Measurements from ENCODE around the gene UAP1L1.

The UAP1L1 gene

DNA sequence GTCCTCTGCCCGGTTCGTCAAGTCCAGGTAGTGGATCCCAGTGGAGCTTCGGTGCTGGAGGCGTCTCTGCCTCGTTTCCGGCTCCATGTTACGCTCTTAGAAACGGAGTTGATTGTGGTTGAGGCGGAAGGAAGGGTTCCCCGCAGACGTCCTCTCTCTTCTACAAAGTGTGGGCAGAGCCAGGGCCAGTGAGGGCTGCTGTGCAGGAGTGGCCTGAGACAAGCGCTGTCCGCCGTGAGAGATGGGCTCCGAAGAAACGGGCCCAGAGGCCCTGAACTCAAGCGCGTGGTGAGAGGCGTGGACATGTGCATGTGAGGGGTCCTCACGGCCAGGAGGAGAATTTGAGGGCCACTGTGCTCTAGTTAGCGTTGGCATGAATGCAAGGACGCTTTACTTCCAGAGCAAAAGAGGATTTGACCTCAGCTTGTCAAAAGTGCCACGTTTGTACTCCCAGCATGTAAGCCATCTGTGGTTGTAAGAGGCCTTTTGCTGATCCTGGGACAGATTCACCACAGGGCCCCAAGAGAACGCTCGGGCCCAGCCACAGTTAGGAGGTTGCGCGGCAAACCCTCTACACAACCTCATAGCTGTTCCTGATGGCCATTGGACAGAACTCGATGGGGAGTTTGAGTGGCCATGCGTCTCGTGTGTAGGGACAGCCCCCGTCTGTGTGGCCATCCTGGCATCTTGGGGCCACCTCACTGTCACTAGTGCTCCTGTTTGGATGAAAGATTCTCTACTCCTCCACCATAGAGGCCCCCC lies 19.6 kb downstream of the UAP1L1 start:
- DNase-seq (ENCODE audit: low read depth, low spot score): no peak

DNA sequence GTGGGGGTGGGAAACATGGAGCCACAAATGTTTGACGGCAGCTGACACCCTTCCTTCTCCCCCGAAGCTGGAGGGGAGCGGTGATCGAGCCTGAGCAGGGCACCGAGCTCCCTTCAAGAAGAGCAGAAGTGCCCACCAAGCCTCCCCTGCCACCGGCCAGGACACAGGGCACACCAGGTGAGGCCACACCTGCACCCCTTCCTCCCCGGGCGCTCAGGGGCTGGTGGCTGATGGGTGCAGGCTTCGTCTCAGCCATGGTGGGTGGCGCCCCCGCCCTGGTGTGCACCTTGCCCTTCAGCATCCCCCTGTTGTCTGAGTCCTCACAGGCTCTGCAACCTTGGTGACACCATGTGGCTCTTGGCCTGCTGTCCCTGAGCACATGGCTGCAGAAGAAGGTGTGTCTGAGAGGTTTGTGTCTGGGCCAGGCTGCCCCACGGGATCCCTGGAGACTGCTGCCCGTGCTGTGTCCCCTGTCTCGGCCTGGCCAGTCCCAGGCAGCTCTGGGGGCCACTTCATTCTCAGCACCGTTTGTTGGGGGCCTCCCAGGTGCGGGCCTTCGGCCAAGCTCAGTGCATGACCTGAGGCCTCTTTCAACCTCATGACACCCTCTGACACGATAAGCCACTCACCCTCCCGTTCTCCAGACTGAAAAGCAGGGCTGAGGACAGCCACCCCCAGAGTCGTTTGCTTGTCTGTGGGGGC lies 20.6 kb downstream of the UAP1L1 start:
- no peak for DNase-seq (ENCODE audit: low read depth, low spot score)

DNA sequence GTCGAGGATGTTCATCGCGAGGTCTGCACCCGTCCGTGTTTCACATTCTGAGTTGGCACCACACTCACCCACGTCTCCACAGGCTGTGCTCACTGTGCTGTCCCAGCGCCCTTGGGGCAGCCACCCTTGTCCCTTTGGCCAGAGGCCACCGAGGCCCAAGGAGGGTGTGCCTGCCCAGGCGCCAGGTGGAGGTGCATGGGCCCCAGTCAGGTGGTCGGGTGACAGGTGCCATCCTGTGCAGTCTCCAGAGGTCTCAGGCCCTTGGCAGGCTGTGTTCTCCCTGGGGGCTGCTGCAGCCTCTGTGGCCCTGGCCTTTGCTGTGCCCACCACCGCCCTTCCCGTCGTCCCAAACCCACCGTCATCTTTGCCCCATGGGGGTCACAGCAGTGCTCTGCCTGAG lies 21.9 kb downstream of the UAP1L1 start:
- DNase-seq (ENCODE audit: low read depth, low spot score): no peak

DNA sequence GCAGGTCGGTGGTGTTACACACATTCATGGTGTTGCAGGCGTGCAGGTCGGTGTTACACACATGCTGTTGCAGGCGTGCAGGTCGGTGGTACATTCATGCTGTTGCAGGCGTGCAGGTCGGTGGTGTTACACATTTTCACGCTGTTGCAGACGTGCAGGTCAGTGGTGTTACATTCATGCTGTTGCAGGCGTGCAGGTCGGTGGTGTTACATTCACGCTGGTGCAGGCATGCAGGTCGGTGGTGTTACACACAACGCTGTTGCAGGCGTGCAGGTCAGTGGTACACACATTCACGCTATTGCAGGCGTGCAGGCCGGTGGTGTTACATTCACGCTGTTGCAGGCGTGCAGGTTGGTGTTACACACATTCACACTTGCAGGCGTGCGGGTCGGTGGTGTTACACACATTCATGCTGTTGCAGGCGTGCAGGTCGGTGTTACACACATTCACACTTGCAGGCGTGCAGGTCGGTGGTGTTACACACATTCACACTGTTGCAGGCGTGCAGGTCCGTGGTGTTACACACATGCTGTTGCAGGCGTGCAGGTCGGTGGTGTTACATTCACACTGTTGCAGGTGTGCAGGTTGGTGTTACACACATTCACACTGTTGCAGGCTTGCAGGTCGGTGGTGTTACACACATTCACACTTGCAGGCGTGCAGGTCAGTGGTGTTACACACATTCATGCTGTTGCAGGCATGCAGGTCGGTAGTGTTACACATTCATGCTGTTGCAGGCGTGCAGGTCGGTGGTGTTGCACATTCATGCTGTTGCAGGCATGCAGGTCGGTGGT lies 26.1 kb downstream of the UAP1L1 start:
- DNase-seq (ENCODE audit: low read depth, low spot score): no peak

DNA sequence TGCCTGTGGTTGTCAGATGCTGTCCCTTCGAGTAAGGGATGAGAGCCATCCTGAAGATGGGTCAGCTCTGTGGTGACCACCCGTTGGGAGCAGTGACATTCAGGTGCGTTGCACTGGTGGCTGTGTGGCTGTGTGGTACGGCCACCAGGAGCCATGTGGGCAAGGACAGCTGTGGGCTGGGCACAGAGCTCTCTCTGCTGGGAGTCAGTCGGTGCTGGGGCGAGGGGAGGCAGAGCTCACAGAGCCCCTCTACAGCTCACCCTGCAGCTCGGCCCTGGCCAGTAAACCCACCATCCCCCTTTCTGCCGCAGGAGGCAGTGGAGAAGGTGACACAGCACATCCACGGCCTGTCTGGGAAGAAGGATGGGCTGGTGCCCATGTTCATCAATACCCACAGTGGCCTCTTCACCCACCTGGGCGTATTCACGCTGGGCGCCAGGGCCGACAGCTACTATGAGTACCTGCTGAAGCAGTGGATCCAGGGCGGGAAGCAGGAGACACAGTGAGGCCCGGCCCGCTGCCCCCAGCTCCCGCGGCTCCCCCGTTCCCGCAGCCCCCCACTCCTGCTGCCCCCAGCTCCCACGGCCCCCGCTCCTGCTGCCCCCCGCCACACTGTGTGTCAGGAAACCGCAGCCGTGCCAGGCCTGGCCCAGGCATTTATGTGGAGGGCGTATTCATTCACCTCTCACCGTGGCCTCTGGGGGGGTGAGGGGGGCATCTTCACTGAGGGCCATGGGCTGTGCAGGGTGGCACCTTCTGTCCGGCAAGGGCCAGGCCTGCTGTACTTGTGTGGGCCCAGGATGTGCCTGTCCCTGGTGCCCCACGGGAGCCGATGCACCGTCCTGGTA lies 28.7 kb downstream of the UAP1L1 start:
- no peak for DNase-seq (ENCODE audit: low read depth, low spot score)

DNA sequence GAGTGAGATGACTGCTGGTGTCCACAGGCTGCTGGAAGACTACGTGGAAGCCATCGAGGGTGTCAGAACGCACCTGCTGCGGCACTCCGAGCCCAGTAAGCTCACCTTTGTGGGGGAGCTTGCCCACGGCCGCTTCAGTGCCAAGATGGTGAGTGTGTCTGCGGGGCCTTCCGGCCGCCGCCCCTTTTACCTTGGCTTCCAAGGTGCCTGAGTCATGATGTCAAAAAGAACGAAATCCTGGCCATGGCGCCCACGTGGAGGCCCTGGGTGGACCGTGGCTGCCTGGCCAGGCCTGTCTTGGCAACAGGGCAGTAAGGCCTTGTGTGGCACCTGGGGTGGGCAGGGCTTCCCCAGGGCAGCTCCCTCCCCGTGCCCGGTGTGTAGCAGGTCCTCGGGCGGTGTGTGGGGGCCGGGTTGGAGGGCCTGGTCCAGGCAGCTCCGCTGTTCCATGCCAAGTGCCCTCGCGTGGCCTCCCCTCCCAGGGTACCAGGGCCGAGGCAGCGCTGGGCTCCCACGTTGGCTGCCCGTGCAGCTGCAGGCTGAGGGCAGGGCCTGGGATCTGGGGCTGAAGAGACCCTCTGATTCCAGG lies 29.4 kb downstream of the UAP1L1 start:
- no peak for DNase-seq (ENCODE audit: low read depth, low spot score)

DNA sequence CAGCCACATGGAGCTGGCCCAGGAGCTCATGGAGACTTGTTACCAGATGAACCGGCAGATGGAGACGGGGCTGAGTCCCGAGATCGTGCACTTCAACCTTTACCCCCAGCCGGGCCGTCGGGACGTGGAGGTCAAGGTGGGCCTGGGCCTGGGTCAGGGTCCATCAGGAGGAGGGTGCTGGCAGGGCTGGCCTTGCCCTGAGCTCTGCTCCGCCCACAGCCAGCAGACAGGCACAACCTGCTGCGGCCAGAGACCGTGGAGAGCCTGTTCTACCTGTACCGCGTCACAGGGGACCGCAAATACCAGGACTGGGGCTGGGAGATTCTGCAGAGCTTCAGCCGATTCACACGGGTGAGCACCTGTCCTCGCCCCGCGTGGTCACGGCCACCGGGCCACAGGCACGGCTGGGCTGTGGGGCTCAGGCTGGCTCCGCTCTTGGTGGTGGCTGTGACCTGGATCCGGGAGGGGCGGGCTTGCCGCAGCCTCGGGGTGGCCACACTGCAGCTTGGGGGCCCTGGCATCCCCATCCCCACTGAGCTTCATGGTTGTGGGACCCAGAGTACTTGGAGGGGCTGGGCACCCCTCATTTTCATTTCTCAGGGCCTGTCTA lies 30.1 kb downstream of the UAP1L1 start:
- DNase-seq (ENCODE audit: low read depth, low spot score): no peak

DNA sequence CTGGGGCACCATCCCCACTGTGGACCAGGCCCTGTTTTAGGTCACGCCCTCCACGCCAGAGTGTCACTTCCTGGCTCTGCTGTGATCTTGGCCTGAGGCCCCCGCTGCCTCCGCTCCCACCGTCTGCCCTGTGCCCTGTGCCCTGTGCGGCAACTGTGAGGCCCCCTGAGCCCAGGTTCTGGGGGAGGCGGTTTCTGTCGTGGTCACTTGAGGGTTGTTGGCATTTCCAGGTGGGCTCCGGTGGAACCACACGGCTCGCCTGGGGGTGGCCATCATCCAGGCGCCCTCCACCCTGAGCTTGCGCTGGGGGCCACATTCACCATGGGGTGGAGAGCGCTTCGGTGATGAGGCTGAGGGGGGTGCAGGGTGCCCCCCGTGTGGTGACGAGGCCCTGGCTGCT lies 30.7 kb downstream of the UAP1L1 start:
- DNase-seq (ENCODE audit: low read depth, low spot score): no peak

DNA sequence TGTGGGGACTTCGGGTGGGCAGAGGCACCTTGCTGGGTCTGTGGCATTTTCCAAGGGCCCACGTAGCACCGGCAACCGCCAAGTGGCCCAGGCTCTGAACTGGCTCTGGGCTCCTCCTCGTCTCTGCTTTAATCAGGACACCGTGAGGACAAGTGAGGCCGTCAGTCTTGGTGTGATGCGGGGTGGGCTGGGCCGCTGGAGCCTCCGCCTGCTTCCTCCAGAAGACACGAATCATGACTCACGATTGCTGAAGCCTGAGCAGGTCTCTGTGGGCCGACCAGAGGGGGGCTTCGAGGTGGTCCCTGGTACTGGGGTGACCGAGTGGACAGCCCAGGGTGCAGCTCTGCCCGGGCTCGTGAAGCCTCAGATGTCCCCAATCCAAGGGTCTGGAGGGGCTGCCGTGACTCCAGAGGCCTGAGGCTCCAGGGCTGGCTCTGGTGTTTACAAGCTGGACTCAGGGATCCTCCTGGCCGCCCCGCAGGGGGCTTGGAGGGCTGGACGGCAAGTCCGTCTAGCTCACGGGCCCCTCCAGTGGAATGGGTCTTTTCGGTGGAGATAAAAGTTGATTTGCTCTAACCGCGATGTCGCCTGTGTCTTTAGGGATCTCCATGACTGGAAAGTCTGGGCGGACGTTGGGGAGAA lies 31.4 kb downstream of the UAP1L1 start:
- DNase-seq (ENCODE audit: low read depth, low spot score): no peak

DNA sequence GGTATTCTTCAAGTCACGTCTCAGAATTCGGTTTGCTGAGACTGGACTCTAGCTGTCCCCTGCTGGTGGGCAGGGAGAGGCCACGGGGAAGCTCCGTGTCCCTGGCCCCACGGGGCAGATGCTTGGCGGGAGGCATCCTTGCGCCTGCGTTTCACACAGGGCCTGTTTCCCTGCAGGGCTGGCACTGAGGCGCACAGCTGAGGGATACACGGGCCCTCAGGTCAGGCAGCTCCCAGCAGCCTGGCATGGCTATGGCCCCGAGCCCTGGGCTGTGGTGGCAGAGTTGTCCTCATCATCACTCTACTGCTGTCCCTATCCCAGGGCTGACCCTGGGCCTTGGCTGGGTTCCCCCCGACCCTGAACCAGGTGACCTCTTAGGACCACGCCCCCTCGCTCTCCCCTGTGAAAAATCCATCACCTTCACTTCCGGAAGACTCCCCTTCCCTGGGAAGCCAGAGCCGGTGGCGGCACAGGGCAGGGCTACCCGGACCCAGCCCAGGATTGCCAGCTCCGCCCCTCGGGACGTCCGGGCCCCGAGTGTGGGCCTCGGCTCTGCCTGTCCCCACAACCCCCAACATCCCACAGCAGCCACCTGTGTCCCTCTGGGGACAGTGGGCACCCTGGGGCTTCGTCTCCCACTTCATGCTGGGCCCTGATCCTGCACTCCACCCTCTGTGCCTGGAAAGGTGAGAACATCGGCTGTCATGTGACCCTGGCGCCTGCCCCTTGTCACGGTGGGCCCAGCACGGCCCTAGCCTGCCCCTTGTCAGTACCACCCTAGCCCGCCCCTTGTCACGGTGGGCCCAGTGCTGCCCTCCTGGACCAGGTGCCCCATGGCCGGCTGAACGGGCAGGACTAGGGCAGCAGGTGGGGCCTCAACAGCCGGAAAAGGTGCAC lies 32.2 kb downstream of the UAP1L1 start:
- DNase-seq (ENCODE audit: low read depth, low spot score): no peak

DNA sequence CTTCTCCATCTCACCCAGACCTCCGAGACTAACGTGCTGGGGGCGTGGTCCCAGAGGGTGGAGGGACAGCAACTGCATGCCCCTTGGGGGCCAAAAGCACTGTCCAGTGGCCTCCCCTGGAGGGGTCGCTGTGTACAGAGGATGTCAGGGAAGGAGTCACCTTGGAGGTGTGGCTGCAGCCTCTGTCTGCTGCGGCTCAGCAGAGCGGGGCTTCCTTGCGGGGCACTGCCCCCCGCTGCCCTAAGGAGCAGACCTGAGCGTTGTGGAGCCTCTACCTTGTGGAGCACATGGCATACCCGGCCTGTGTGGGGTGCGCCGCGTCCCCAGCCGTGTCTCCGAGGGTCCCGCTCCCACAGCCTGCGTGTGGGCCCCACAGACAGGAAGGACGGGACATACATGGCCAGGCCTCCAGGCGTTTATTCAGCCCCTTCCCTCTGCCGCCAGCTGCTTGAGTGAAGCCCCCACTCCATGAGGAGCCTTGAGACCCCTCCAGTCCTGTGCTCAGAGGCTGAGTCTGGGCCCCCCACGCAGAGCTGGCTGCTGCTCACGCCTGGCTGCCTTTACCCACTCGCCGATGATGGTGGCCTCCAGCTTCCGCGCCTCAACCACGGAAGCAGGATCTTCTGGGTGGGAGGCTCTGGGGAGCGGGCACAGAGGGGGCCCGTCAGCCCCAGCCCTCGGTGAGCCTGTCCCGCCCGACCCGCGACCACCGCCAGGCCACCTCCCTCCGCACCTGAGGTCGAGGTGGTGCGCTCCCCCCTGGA lies 33.0 kb downstream of the UAP1L1 start:
- DNase-seq (ENCODE audit: low read depth, low spot score): no peak

DNA sequence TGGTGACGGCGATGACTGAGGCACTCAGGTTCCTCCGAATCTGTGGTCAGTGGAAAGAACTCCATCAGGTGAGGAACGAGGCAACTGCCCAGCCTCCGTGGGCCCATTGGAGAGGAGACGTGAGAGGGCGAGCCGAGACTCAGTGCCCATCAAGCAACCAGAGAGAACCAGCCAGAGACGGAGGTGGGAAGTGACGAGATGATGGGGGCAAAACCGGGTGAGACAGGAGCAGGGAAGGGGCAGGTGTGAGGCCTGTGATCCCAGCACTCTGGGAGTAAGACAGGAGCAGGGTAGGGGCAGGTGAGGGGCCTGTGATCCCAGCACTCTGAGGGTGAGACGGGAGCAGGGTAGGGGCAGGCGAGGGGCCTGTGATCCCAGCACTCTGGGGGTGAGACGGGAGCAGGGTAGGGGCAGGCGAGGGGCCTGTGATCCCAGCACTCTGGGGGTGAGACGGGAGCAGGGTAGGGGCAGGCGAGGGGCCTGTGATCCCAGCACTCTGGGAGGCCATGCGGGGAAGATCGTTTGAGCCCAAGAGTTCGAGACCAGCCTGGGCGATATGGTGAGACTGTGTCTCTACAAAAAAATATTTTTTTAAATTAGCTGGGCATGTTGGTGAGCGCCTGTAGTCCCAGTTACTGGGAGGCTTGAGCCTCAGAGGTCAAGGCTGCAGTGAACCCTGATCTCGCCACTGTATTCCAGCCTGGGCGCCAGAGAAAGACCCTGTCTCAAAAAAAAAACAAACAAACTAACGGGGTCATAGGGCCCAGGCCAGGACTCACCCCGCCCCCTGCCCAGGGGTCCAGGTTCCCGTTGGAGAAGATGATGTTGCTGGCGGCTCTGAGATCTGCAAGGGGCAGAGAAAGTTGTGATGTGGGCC lies 33.8 kb downstream of the UAP1L1 start:
- DNase-seq (ENCODE audit: low read depth, low spot score): no peak

DNA sequence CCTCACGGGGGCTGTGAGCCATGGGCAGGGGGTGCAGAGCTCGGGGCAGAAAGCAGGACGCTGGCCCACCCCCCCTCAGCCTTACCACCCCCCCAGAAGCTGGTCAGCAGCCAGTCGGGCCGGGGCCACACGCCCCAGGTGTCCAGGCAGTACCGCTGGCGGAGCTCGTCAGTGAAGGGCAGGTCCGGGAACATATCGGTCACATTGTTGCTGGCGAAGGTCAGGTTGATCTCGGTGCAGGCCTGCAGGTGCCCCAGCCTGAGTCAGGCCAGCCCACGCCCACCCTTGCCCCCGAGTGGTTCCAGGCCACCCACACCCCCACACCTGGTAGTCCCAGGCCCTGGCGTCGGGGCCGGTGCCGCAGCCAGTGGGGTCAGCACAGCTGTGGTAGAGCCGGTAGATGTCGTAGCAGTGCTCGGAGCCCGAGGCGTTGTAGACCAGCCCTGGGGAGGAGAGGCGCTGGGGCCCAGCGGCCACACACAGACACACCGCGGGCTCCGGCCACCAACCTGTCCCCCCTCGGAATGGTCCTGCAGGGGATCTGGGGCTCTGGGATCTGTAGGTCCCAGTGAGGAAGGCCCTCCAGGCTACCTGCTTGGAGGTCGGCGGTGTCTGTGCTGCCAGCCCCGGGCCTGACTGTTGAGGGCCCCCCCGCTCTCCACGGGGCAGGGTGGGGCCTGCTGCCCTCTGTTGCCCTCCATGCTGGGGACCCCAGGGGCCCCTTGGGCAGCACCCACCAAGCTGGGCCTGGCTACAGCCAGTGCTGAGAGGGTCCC lies 34.7 kb downstream of the UAP1L1 start:
- no peak for DNase-seq (ENCODE audit: low read depth, low spot score)

DNA sequence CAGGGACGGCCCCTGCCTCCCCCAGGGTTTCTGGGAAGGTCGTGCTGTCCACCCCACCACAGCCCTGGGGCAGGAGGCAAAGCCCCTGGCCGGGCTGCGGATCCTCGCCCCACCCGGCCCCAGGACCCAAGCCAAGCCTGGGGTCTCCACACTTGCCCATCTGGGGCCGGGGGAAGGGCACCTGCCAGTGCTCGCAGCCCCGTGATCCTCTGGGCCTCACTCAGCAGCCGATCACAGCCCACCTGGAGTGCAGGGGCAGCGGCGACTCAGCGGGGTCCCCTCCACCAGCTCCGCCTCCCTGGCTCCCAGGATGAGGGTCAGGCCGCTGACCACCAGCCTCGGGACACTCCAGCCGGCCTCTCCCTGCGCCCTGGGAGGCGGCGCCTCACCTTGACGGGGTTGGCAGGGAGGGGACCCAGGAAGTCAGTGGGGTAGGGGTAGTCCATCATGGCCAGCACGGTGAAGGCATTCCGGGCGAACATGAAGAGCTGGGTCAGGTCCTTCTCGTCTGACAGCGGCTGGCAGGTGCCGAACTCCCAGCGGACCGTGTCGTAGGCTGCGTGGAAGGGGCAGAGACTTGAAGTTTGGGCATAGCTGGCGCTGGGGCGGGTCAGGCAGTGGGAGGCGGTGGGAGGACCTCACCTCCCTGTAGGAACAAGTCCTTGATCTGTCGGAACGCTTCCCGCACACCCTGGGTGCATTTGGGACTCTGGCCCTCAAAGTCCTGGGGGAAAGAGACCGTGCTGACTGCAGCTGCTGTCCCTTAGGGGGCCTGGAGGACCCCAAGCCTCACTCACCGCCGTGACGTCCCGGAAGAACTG lies 35.5 kb downstream of the UAP1L1 start:
- DNase-seq (ENCODE audit: low read depth, low spot score): no peak

DNA sequence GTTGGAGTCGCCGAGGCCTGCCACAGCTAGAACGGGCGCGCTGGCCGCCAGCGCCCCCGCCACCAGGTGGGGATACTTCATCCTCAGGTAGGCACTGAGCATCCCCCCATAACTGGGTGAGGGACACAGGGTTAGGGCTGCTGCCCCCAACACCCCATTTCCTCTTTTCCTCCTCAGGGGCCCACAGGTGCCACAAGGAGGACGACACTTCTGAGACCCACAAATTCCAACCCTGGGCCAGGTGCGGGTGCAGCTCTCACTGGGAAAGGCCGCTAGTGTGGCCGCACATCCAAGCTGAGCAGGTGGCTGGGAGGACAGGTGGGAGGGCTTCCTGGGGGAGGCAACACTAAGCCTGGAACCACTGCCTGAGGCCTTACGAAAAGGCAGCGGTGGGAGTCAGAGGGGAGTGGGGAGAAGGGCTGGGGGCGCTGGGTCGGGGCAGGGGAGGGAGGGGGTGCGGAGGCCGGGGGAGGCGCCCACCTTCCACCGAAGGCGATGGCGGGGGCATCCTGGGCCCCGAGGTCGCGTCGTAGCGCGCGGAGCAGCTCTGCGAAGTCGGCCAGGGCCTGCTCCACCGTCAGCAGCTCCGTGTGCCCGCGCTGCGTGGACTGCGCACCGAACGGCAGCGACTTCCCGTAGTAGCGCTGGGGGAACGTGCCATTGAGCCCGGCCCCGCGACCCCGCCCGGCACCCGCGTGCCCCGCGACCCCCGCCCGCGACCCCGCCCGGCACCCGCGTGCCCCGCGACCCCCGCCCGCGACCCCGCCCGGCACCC lies 36.3 kb downstream of the UAP1L1 start:
- no peak for DNase-seq (ENCODE audit: low read depth, low spot score)

All from iPS DF 19.7 (cell line).